GM19397 (cell line): ENCODE results near the gene SIRT1.
"Not testable (repeated sequence)": the region's sequence is repeated elsewhere in the genome, so short reads cannot be mapped to it uniquely, and the experiment has no call there.

Experiments
- ATAC-seq: cut with Tn5 transposase; IDR thresholded peaks from one replicate; pipeline ENCODE4 v1.9.1; 2021; ENCODE audit warnings: mild to moderate bottlenecking, moderate library complexity; ENCODE audit not compliant: unreplicated experiment

The SIRT1 gene

DNA sequence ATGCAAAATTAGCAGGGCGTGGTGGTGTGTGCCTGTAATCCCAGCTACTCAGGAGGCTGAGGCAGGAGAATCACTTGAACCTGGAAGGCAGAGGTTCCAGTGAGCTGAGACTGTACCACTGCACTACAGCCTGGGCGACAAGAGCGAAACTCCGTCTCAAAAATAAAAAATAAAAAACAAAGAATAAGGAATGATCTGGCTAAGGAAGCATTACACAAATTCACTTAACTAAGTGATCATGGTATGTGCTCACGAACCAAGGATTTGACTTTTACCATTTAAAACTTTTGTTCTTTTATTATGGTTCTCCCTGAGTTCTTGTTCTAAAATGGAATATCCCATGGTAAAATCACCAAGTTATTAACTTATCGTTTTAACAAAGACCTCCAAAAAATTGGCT is 71.2 kb downstream of the SIRT1 start:
- ATAC-seq = no peak

DNA sequence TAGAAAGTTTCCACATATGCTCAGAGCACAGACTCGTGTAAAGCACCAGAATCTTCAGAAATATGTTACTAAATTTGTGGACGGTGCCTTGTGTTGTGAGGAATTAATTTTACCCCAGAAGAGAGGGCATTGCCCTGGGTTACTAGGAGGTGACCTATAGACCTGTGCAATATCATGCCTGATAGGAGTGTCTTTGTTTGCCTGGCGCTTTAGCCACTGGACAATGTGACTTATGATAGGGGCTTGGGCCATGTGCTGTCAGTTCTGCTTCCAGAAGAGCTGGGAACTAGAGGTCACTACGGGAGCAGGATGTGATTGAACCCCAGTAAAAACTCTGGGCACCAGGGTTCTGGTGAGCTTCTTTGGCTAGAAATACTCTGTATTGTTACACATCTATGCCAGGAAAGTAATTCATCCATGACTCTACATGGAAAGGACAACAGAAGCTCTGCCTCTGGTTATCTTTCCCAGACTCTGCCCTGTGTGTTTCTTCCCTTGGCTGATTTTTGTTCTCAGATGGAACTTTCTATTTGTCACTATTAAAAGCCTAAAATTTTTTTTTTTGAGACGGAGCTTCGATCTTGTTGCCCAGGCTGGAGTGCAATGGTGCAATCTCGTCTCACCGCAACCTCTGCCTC is 75.5 kb downstream of the SIRT1 start:
- no peak for ATAC-seq

DNA sequence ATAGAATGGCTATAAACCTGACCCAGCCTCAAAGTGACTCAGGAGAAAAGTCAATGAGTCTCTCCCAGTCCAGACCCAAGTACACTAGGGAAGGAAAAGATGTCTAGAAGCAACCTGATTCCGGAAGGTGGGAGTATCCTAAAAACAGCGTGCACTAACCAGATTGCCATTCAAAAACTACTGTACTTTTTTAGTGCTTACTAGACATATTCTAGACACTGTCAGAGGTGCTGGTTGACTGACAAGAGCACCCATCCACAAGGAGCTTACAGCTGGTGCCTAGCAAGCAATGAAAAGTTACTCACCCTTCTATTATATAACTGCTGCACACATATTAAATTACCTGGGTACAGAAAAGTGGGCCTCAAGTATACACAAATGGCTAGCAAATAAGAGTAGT is 81.0 kb downstream of the SIRT1 start:
- no peak for ATAC-seq

GRCh38 chr10:67966035-67966434 is 81.6 kb downstream of the SIRT1 start:
- ATAC-seq = not testable (repeated sequence)
